Inflammatory macrophage treated with lipopolysaccharide for 1 hour (primary cell): ENCODE measurements around the gene LRIG1.
A peak's percentile ranks its signal among the peaks of the same experiment; 100 is the strongest.

ENCODE experiments used
- DNase-seq, 2 donors: peaks; one replicate each; pipeline ENCODE4 v3.0.0-alpha.2; 2020 to 2022

Gene LRIG1

DNA sequence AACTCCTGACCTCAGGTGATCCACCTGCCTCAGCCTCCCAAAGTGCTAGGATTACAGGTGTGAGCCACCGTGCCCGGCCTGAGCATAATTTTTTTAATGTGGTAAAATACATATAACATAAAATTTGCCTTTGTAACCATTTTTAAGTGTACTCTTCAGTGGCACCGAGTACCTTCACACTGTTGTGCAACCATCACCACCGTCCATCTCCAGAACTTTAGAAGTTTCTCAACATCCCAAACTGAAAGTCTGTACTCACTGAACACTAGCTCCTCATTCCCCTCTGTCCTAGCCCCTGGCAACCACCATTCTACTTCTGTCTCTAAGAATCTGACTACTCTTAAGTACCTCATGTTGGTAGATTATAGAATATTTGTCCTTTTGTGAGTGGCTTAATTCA, 35.2 kb downstream of the LRIG1 start:
- DNase-seq = no peak

GRCh38 chr3:66465034-66465433, 35.8 kb downstream of the LRIG1 start:
- no peak for DNase-seq

DNA sequence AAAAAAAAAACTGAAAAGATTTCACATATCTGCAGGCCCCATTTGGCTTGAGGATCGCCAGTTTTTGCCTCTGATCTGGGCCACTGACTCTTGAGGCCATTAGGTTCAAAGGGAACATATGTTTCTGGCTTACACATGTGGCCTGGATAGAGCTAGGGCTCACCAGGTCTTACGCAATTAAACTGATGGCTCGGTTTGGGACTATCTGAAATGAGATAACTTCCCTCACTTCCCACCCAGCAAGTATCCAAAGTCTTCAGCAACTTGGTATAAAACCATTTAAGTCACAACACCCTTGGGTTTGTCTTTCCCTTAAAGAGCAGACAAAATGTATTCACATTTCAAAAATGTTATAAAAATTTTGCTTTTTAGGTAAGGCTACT, 36.3 kb downstream of the LRIG1 start:
- DNase-seq = peak in 1 of 2 donors; percentile 47

GRCh38 chr3:66463730-66464511, 36.9 kb downstream of the LRIG1 start:
- DNase-seq = no peak

- DNase-seq = peak in 1 of 2 donors; percentile 19
Observed at GRCh38 chr3:66463054-66463631, 37.7 kb downstream of the LRIG1 start.

DNA sequence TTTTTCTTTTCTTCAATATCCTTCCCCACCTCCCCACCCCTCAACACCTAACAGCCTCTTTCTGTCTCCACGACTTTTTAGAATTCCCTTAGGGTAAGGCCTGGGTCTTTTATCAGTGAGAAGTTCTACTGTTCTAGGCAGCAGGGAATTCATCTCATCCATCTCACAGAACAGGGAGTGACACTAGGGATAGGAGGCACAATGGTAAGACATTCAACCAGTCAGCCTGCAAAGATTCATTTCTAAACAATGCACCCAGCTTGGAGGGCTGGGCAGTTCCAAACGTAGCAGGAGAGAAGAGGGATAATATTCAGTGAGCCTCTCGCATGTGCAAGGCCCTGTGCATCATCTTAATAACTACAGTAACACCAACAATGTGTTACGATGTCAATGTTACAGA, 43.6 kb downstream of the LRIG1 start:
- DNase-seq = no peak

DNA sequence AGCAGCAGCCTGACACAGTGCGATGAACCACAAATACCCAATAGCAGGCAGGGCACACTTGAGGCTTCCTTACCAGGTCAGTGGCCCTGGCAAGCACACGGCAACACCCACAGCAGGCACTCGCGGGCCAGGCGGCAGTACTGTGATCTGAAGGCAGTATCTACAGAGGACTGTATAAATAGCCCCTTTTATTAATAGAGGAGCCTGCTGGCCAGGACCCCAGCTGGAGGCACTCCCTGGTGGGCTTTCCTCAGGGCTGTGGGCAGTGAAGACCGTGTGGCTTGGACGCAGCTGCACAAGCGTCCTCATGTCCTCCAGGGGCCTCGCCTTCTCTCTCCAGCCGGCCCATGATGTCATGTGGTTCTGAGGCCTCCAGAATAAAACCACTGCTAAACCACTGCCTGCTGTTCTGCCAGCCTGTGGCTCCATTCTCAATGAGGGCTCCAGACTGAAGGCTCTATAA, 44.1 kb downstream of the LRIG1 start:
- no peak for DNase-seq

DNA sequence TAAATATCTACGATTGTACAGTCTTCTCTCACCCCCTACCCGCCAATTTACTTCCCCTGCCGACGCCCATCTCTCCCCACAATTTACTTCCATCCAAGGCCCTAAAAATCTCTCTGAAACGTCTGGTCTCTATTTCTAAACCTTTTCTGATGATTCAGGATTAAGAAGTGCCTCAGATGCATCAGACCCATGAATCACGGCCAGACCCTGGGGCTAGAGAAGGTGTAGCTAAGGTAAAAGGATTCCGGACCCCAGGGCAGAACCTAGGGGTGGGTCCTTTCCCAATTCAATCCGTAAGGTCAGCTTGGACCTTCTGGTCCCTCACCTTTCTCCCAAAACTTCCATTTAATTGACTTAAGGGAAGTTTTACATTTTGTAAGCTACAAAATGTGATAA, 46.4 kb downstream of the LRIG1 start:
- DNase-seq = no peak

- DNase-seq = no peak
Observed at GRCh38 chr3:66453651-66454463, 47.0 kb downstream of the LRIG1 start.

GRCh38 chr3:66452303-66453011, 48.4 kb downstream of the LRIG1 start:
- no peak for DNase-seq

- no peak for DNase-seq
Observed at GRCh38 chr3:66451766-66452165, 49.1 kb downstream of the LRIG1 start.

GRCh38 chr3:66450390-66451022, 50.3 kb downstream of the LRIG1 start:
- no peak for DNase-seq

GRCh38 chr3:66449411-66449974, 51.3 kb downstream of the LRIG1 start:
- peak; percentile 14 to 19 for DNase-seq

- DNase-seq = no peak
Observed at GRCh38 chr3:66444146-66444644, 56.6 kb downstream of the LRIG1 start.

DNA sequence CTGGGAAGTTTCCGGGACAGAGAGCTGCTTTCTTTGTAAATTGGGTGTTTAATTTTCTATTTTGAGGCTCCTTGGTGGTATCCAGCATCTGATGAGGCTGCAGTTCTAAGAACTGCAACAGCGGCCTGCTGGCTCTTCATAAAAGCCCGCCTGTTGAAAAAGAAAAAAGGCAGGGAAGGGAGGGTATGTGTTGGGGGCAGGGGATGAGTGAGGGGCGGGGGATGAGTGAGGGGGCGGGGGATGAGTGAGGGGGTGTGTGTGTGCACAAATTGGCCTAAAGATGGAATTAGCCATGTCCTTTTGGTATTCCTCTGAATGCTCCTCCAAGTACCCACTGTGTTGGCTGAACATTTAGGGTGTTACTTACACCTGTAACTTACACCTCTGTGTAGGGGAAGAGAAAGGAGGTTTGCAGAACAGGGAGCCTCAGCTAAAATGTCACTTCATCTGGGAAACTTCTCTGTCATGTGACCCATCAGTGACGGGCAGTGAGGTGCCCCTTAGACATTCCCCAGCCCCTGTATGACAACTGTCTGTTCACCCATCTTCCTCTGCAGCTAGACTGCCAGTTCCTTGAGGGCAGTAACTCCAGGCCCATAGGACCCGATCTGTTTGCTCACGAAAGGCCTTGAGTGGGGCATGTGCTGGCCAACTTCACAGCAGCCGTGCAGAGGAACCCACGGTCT, 57.6 kb downstream of the LRIG1 start:
- DNase-seq = no peak

DNA sequence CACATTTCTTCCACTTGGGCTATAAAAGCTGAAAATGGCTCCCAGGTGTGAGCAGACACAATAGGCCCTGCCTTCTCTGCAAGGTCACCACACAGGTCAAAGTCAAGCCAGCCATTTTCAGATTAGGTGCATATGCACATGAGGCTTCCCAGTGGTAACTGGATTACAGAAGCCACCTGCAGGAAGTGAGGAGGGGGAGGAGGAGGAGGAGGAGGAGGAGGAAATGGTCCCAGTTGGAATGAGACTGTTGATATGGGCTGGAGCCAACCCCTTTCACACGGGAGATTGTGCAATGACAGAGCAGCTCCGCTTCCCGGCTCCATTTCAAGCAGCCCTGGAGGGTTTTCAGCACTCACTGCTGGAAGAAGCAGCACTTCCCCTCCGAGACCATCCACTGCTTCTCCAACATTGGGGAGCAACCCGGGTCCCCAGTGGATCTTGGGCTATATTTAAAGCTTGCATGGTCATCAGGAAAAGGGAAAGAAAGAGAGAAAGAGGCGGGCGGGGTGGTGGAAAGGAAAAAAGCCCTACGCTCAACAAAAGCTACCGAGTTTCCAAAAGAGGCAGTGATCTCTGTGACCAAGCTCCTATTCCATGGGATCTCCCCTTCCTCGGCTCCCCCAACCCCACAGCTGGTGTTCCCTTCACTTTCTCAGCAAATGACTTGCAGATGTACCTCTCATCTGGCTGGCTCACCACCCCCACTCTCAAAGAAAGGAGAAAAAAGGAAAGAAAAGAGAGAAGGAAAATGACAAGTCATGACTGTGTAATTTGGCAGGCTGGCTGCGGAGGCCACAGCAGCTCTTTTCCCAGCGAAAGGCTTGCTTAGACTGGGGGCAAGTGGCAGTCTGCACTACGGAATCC, 58.3 kb downstream of the LRIG1 start:
- DNase-seq = no peak

- DNase-seq = no peak
Observed at GRCh38 chr3:66441692-66442091, 59.1 kb downstream of the LRIG1 start.

DNA sequence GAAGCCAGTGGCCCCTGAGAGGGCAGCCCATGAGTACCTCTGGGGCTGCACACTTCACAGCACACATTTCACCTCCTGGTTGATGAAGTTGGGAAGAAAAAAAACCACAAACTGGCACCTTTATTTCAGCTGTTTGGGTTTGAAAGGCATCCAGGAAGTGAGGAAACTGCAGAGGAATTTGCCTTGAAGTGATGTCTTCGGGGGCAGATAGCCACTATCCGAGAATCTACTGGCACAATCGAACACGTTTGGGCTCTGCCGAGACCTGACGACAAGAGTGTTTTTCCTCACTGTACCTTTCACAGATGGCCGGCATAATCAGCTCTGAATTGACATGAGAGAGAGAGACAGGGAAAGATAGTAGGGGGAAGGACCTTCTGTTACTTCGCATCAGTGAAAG, 59.7 kb downstream of the LRIG1 start:
- DNase-seq = no peak

- DNase-seq = peak in 1 of 2 donors; percentile 8
Observed at GRCh38 chr3:66439666-66440344, 61.0 kb downstream of the LRIG1 start.

DNA sequence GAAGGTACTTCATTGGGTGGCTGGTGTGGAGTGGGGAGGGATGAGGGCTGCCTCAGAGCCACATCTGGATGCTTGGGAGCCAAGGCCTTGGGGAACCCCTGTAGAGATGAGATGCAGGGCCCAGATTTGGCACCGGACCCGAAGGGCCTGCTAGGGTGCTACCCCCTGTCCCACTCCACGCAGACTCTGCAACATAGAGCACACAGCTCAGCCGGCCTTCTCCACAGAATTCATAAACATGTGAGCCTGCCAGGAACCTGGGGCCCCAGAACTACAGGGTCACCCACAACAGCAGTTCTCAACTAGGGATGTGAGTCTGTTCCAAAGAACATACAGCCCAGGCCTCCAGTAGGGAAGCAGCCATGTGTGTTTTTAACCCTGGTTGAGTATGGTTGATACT, 62.8 kb downstream of the LRIG1 start:
- DNase-seq = no peak
